Subcutaneous preadipocyte (primary cell): Measurements from ENCODE around the gene RPRD1A. TPM values are rescaled to one million over a fixed set of nuclear protein-coding genes. Genes with fewer than 3 reads are reported as not detected.

Experiments
- total RNA-seq: library from RNA; depleted of rRNA; stranded (reverse); fragments of >200 nt; gene quantifications from 2 replicates; pipeline ENCODE4 v1.2.3, GENCODE V29; 2012

The RPRD1A gene, protein sequence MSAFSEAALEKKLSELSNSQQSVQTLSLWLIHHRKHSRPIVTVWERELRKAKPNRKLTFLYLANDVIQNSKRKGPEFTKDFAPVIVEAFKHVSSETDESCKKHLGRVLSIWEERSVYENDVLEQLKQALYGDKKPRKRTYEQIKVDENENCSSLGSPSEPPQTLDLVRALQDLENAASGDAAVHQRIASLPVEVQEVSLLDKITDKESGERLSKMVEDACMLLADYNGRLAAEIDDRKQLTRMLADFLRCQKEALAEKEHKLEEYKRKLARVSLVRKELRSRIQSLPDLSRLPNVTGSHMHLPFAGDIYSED
- 30.1 and 45.9 TPM in 2 replicates for total RNA-seq

DNA sequence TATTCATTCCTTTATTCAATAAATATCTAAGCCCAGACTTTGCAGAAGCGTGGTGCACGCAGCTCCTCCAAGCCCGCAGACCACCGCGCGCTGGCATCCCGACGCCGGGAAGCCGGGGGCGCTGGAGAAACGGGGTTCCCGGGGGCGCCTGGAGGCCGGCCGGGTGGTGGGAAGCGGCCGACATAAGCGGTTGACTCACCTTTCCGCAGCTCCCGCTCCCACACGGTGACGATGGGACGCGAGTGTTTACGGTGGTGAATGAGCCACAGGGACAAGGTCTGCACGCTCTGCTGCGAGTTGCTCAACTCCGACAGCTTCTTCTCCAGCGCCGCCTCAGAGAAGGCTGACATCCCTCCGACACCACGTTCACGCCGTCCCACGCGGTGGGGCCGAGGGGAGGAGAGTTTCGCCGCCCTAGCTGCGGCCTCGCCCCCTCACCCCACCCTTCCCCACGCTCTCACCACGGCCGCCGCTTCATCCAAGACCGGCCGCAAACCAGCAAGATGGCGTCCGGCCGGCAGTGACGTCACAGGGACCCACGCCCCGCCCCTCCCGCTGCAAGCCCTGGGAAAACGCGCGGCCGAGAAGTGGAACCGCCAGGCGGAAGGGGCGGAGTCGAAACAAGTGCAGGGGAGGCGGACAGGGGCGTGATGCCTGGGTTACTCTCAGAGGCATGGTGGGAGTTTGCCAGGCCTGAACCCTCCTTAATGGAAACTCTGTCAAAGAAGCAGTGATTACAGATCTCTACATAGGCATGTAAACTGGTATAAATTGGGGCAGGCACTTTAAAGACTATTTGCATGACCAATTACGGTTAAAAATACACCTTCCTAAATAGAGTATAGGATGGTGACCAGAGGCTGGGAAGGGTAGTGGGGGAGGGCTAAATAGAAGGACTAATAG is at the start of gene RPRD1A:
Gene RPRD1A (minus strand): TSS at position 505 of the 903 bp plus-strand sequence. CDS start 155 bp downstream, at position 350.

DNA sequence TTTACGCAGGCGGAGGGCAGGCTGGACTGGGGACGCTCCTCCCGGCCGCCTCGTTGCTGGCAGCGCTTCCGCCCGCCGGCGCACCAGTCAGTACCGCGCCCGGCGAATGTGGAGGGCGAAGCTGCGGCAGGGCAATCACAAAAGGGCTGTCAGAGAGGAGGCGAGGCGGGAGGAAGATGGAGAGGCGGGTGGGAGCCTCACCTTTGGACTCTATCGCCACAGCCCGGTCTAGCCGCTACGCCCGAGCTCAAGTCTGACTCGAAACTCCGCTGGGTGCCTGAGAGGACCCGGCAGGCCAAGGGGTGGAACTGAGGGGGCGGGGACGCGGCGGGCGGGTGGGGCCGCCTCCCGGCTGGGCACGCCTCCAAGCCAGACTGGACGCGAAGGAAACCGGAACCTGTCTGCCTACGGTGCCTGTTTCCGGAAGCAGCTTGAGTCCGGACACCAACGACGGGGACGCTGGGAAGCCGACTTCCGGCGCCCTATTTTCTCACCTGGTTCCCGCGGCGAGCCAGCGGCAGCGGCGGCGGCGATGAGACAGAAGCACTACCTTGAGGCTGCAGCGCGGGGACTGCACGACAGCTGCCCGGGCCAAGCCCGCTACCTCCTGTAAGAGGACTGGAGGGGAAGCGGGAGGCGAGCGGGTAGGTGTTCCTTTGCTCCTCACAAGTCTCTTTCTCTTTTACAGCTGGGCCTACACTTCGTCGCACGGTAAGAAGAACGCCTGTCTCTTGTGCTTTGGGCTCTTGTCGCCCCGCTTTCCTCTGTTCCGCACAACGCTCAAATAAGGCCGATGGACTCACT is 95.0 kb downstream of the RPRD1A start, which contains the start of gene RMP24:
Gene RMP24 (plus strand): TSS at position 483 of the 804 bp plus-strand sequence.

Other genes with a start within 250 kb of the RPRD1A start
- 67.2 and 74.5 TPM in 2 replicates for gene SLC39A6, start 61.8 kb upstream of the RPRD1A start, total RNA-seq
- 77.2 and 90.9 TPM in 2 replicates for gene ELP2, start 62.3 kb upstream of the RPRD1A start, total RNA-seq
- 8.8 and 12.3 TPM in 2 replicates for gene MOCOS, start 119.9 kb upstream of the RPRD1A start, total RNA-seq
- 1.1 and 1.6 TPM in 2 replicates for gene FHOD3, start 230.2 kb upstream of the RPRD1A start, total RNA-seq